SK-N-SH treated with all-trans-retinoic acid at 6 μM for 48 hours (cell line): Measurements from ENCODE around the gene UTS2B.

Source experiments
- ARNTL ChIP-seq: fragments of 450-650 bp; formaldehyde crosslinking; IDR thresholded peaks from 2 replicates; pipeline ENCODE4 v1.5.0; 2020; ENCODE audit warnings: low read depth, mild to moderate bottlenecking, moderate library complexity, borderline replicate concordance
- CREB5 ChIP-seq: fragments of 250-450 bp; sonication (Bioruptor Pico); IDR thresholded peaks from 2 replicates; pipeline ENCODE4 v1.5.1; 2020; ENCODE audit warnings: low read depth, mild to moderate bottlenecking, moderate library complexity
- CSRNP3 ChIP-seq: fragments of 250-450 bp; sonication (Bioruptor Pico); IDR thresholded peaks from 2 replicates; pipeline ENCODE4 v1.5.1; 2021; ENCODE audit warnings: mild to moderate bottlenecking, moderate library complexity
- PATZ1 ChIP-seq: fragments of 250-450 bp; sonication (Bioruptor Pico); IDR thresholded peaks from 2 replicates; pipeline ENCODE4 v1.8.0; 2020; ENCODE audit warnings: mild to moderate bottlenecking, moderate library complexity, borderline replicate concordance
- RARB ChIP-seq: fragments of 250-450 bp; sonication (Bioruptor Pico); IDR thresholded peaks from 2 replicates; pipeline ENCODE4 v1.8.0; 2021; ENCODE audit warnings: mild to moderate bottlenecking, moderate library complexity
- ZFP3 ChIP-seq: fragments of 250-450 bp; sonication (Bioruptor Pico); IDR thresholded peaks from 2 replicates; pipeline ENCODE4 v1.5.0; 2020; ENCODE audit warnings: mild to moderate bottlenecking, moderate library complexity
- ZFP30 ChIP-seq: fragments of 450-650 bp; formaldehyde crosslinking; IDR thresholded peaks from 2 replicates; pipeline ENCODE4 v1.5.0; 2022; ENCODE audit warnings: mild to moderate bottlenecking, moderate library complexity
- ZNF565 ChIP-seq: fragments of 450-650 bp; formaldehyde crosslinking; conservative IDR thresholded peaks from 2 replicates; pipeline ENCODE4 v1.5.0; 2020; ENCODE audit warnings: low read depth, mild to moderate bottlenecking, moderate library complexity

GRCh38 chr3:191363221-191363620 is 32.9 kb upstream of the UTS2B start:
- TF ChIP-seq ZNF565 (CRISPR knock-in tag): no peak
- no peak for TF ChIP-seq RARB (CRISPR knock-in tag)
- no peak for TF ChIP-seq CREB5 (CRISPR knock-in tag)
- TF ChIP-seq PATZ1: no peak
- no peak for TF ChIP-seq ZFP3
- TF ChIP-seq ARNTL (CRISPR knock-in tag): no peak
- TF ChIP-seq ZFP30: no peak
- no peak for TF ChIP-seq CSRNP3
